ENCODE measurements around the gene EMILIN3. TPM values are rescaled to one million over a fixed set of nuclear protein-coding genes. Genes with fewer than 3 reads are reported as not detected.
A peak's percentile ranks its signal among the peaks of the same experiment; 100 is the strongest.

Gene EMILIN3
- total and polyA plus RNA-seq, 5 donors from 2014 or later, result not detected

DNA sequence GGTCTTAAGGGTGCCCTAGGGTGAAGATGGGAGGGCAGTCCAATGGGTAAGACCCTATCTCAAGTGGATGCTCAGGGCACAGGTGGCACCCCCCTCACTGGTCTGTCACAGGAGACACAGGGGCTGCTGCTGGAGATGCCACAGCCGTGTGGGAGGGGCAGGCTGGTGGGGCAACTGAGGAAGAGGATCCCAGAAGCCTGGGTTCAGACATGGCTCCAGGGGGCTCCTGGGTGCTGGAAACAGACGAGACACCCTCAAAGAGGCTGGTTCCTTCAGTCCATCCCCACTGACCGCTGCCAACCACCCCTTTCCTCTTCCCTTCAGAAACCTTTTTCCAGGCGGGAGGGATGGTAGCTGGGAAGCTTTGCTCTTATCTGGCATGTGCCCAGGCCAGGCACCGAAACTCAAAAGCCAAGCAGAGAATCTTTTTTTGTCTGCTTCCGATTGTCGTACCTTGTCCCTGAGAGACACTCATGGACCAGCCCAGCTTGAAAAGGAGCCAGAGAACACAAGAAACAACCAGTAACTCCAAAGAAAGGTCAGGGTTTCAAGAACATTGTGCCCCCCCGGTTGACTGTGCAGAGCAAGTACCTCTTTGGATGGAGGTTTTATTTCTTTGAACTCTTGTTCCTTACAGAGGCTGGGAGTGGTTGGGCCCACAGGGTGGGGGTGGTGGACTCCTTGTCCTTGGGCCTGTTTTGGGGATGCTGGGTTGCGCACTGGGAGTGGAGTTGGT lies 28.5 kb upstream of the EMILIN3 start:
- H3K27me3 Mint-ChIP-seq, result no peaks in the 10 kb centered on the region

DNA sequence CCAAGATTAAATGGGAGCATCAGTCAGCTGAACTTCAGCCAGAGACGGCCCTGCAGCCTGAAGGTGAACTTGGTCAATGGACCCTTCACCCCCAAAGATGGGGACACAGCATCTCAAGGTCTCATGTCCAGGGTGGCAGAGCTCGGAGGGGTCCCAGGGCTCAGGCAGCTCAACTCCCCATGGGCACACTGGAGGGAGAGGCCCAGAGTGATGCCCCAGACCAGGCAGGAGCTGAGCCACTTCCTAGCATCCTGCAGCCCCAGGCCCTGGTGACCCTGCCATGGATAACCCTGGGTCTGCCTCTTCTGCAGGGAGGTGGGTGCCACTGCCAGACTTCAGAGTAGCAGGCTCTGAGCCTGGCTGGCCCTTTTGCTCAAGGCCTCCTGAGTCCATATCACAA lies 27.5 kb upstream of the EMILIN3 start:
- H3K4me1 Mint-ChIP-seq, result peaks cover 0 to 3% (median 0%) of the 10 kb centered on the region in 4 donors
- Histone ChIP-seq H3K27ac (ENCODE audit: insufficient read depth, low read length, poor library complexity, severe bottlenecking) (no peak overlapping the region), H3K4me3 (ENCODE audit: low read depth, low read length) (no peak overlapping the region), H3K36me3 (ENCODE audit: control insufficient read depth, insufficient read depth, low read length) (no peaks in the 10 kb centered on the region), H3K9me3 (ENCODE audit: control insufficient read depth in 2 of 2, low read length in 2 of 2) (no peaks in the 10 kb centered on the region), H3K4me1 (ENCODE audit: control insufficient read depth, insufficient read depth, low read length, poor library complexity, severe bottlenecking) (no peaks in the 10 kb centered on the region), H3K27me3 (ENCODE audit: control insufficient read depth, insufficient read depth, low read length) (no peaks in the 10 kb centered on the region)
- DNase-seq (no peak), ATAC-seq (ENCODE audit: low read depth in 2 of 2) (no peak)
- no peaks in the 10 kb centered on the region for H3K27me3 Mint-ChIP-seq
- H3K9me3 Mint-ChIP-seq, result no peaks in the 10 kb centered on the region
- no peak overlapping the region for H3K4me3 Mint-ChIP-seq
- no peaks in the 10 kb centered on the region for H3K36me3 Mint-ChIP-seq
- H3K27ac Mint-ChIP-seq, result no peak overlapping the region

More for the DNA sequence above, 28.5 kb upstream of the EMILIN3 start:
- Mint-ChIP-seq H3K4me1 (peaks cover 0 to 3% (median 0%) of the 10 kb centered on the region in 4 donors), H3K27ac (peak overlapping the region in 1 of 3 donors; percentile 38), H3K4me3 (no peak overlapping the region), H3K36me3 (no peaks in the 10 kb centered on the region), H3K9me3 (no peaks in the 10 kb centered on the region)
- Histone ChIP-seq H3K4me3 (ENCODE audit: low read depth, low read length) (no peak overlapping the region), H3K4me1 (ENCODE audit: control insufficient read depth, insufficient read depth, low read length, poor library complexity, severe bottlenecking) (no peaks in the 10 kb centered on the region), H3K36me3 (ENCODE audit: control insufficient read depth, insufficient read depth, low read length) (no peaks in the 10 kb centered on the region), H3K27ac (ENCODE audit: insufficient read depth, low read length, poor library complexity, severe bottlenecking) (no peak overlapping the region), H3K27me3 (ENCODE audit: control insufficient read depth, insufficient read depth, low read length) (no peaks in the 10 kb centered on the region), H3K9me3 (ENCODE audit: control insufficient read depth in 2 of 2, low read length in 2 of 2) (no peaks in the 10 kb centered on the region)
- ATAC-seq (ENCODE audit: low read depth in 2 of 2), result no peak
- DNase-seq, result no peak

DNA sequence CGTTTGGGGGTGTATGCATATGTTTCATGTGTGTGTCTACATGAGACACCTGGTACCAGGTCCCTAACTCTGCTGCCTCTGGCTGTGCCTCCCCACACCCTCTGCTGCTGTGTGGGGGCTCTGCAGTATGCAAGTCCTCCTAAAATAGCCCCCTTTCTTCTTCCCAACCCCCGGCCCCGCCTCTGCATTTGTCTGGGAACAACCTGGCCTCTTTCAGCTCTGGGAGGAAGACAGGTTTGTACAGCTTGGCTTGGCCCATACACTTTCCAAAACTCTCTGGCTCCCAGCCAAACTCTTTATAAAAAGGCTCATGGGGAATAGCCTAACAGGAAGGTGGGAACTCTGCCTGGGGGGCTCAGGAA lies 27.1 kb upstream of the EMILIN3 start:
- Histone ChIP-seq H3K27me3 (ENCODE audit: control insufficient read depth, insufficient read depth, low read length) (no peaks in the 10 kb centered on the region), H3K4me1 (ENCODE audit: control insufficient read depth, insufficient read depth, low read length, poor library complexity, severe bottlenecking) (no peaks in the 10 kb centered on the region), H3K9me3 (ENCODE audit: control insufficient read depth in 2 of 2, low read length in 2 of 2) (no peaks in the 10 kb centered on the region), H3K27ac (ENCODE audit: insufficient read depth, low read length, poor library complexity, severe bottlenecking) (no peak overlapping the region), H3K4me3 (ENCODE audit: low read depth, low read length) (no peak overlapping the region), H3K36me3 (ENCODE audit: control insufficient read depth, insufficient read depth, low read length) (no peaks in the 10 kb centered on the region)
- Mint-ChIP-seq H3K9me3 (no peaks in the 10 kb centered on the region), H3K4me1 (peaks cover 0 to 3% (median 0%) of the 10 kb centered on the region in 4 donors), H3K4me3 (no peak overlapping the region), H3K27ac (no peak overlapping the region), H3K27me3 (no peaks in the 10 kb centered on the region), H3K36me3 (no peaks in the 10 kb centered on the region)
- ATAC-seq (ENCODE audit: low read depth in 2 of 2) (no peak), DNase-seq (no peak)

DNA sequence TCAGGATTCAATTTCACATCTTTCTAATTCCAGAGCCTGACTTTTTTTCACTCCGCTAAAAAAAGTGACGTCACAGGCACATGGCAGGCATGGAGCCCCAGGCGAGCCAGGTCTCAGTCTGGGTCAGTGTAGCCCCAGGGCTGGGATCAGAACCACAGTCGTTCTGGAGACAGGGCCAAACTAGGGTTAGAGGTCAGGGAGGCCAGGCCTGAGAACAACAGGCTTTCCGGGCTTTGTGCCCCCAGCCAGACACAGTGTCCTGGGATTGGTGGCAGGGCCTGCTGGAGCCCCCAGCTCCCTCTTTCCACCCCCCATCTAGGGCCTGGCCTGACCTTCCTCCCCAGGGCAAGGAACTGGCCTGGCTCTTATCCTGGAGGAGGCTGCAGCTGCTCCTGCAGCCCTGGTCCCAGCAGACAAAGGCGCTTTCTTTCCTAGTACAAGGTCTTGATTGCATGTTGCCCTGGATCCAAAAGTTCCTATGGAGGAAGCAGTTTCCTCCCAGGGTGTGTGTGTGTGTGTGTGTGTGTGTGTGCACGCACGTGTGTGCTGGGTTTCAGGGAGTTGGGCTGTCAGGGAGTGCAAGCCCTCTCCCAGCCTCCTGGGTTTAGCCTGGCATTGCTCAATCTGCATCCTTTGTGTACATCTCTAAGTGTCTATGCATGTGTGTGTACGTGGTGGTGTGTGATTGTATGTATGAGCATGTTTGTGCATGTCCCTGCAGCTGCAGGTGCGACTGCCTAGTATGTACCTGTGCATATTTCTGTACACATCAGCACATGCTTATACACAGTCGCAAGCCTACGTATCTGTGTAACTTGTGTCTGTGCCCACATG lies 26.5 kb upstream of the EMILIN3 start:
- Histone ChIP-seq H3K4me3 (ENCODE audit: low read depth, low read length) (no peak overlapping the region), H3K4me1 (ENCODE audit: control insufficient read depth, insufficient read depth, low read length, poor library complexity, severe bottlenecking) (no peaks in the 10 kb centered on the region), H3K9me3 (ENCODE audit: control insufficient read depth in 2 of 2, low read length in 2 of 2) (no peaks in the 10 kb centered on the region), H3K36me3 (ENCODE audit: control insufficient read depth, insufficient read depth, low read length) (no peaks in the 10 kb centered on the region), H3K27me3 (ENCODE audit: control insufficient read depth, insufficient read depth, low read length) (no peaks in the 10 kb centered on the region), H3K27ac (ENCODE audit: insufficient read depth, low read length, poor library complexity, severe bottlenecking) (no peak overlapping the region)
- H3K36me3 Mint-ChIP-seq, result no peaks in the 10 kb centered on the region
- ATAC-seq (ENCODE audit: low read depth in 2 of 2) (no peak), DNase-seq (no peak)
- no peak overlapping the region for H3K4me3 Mint-ChIP-seq
- H3K27ac Mint-ChIP-seq, result no peak overlapping the region
- H3K9me3 Mint-ChIP-seq, result no peaks in the 10 kb centered on the region
- H3K27me3 Mint-ChIP-seq, result no peaks in the 10 kb centered on the region
- H3K4me1 Mint-ChIP-seq, result peaks cover 0 to 3% (median 0%) of the 10 kb centered on the region in 4 donors

DNA sequence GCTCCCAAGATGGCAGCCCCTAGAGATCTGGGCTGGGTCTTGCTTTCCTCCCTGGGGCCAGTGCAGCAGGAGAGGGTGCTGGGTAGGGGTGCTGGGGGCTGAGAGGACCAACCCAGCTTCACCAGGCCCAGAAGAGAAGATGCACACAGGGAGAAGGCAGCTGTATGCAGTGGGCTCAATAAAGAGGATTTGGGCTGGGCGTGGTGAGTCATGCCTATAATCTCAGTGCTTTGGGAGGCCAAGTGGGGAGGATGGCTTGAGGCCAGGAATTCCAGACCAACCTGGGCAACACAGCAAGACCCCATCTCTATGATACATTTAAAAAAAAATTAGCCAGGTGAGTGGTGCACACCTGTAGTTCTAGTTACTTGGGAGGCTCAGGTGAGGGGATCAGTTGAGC lies 25.7 kb upstream of the EMILIN3 start:
- H3K4me1 ChIP-seq (ENCODE audit: control insufficient read depth, insufficient read depth, low read length, poor library complexity, severe bottlenecking), result no peaks in the 10 kb centered on the region
- no peak overlapping the region for H3K27ac ChIP-seq (ENCODE audit: insufficient read depth, low read length, poor library complexity, severe bottlenecking)
- no peak for ATAC-seq (ENCODE audit: low read depth in 2 of 2)
- Mint-ChIP-seq H3K9me3 (peaks cover 0 to 1% (median 0%) of the 10 kb centered on the region in 7 donors), H3K36me3 (no peaks in the 10 kb centered on the region), H3K27me3 (no peaks in the 10 kb centered on the region), H3K4me3 (no peak overlapping the region), H3K27ac (no peak overlapping the region), H3K4me1 (peaks cover 0 to 3% (median 0%) of the 10 kb centered on the region in 4 donors)
- H3K36me3 ChIP-seq (ENCODE audit: control insufficient read depth, insufficient read depth, low read length), result no peaks in the 10 kb centered on the region
- no peaks in the 10 kb centered on the region for H3K27me3 ChIP-seq (ENCODE audit: control insufficient read depth, insufficient read depth, low read length)
- H3K4me3 ChIP-seq (ENCODE audit: low read depth, low read length), result no peak overlapping the region
- no peaks in the 10 kb centered on the region for H3K9me3 ChIP-seq (ENCODE audit: control insufficient read depth in 2 of 2, low read length in 2 of 2)
- DNase-seq, result no peak

DNA sequence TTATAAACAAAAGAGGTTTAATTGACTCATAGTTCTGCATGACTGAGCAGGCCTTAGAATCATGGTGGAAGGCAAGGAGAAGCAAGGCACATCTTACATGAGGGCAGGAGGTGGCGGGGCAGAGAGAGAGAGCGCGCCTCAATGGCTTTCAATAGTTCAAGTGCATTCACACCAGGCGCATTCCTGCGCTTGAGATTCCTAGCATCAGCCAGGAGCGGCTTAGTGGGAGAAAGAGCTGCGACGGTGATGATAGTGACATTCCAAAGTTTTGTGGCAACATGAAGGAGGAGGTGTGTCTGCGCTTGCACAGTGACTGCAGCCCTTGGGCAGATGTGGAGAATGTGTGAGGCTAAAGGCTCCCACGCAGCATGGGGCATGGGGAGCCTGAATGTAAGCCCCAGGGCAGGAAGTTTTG lies 25.0 kb upstream of the EMILIN3 start:
- ATAC-seq (ENCODE audit: low read depth in 2 of 2) (no peak), DNase-seq (no peak)
- H3K9me3 ChIP-seq (ENCODE audit: control insufficient read depth in 2 of 2, low read length in 2 of 2), result no peaks in the 10 kb centered on the region
- no peaks in the 10 kb centered on the region for H3K36me3 Mint-ChIP-seq
- no peak overlapping the region for H3K27ac ChIP-seq (ENCODE audit: insufficient read depth, low read length, poor library complexity, severe bottlenecking)
- no peaks in the 10 kb centered on the region for H3K27me3 Mint-ChIP-seq
- H3K4me3 ChIP-seq (ENCODE audit: low read depth, low read length), result no peak overlapping the region
- peak overlapping the region in 1 of 3 donors; percentile 20 for H3K27ac Mint-ChIP-seq
- H3K36me3 ChIP-seq (ENCODE audit: control insufficient read depth, insufficient read depth, low read length), result no peaks in the 10 kb centered on the region
- H3K4me1 ChIP-seq (ENCODE audit: control insufficient read depth, insufficient read depth, low read length, poor library complexity, severe bottlenecking), result no peaks in the 10 kb centered on the region
- no peaks in the 10 kb centered on the region for H3K27me3 ChIP-seq (ENCODE audit: control insufficient read depth, insufficient read depth, low read length)
- peaks cover 0 to 3% (median 0%) of the 10 kb centered on the region in 4 donors for H3K4me1 Mint-ChIP-seq
- H3K9me3 Mint-ChIP-seq, result peaks cover 0 to 1% (median 0%) of the 10 kb centered on the region in 7 donors
- no peak overlapping the region for H3K4me3 Mint-ChIP-seq

DNA sequence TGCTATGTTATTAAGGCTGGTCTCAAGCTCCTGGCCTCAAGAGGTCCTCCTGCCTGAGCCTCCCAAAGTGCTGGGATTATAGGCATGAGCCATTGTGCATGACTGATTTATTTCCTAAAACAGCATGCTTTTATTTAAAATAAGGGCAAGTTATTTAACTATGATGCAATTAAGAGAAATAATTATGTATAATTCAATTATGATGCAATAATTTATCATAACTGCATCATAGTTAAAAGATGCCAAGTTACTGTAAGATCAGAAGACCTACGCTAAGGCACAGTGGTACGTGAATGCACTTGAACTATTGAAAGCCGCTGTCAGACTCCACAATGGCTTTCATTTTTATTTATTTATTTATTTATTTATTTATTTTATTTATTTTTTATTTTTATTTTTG lies 24.3 kb upstream of the EMILIN3 start:
- Mint-ChIP-seq H3K27ac (no peak overlapping the region), H3K4me1 (no peaks in the 10 kb centered on the region), H3K4me3 (no peak overlapping the region), H3K9me3 (peaks cover 0 to 1% (median 0%) of the 10 kb centered on the region in 7 donors), H3K27me3 (no peaks in the 10 kb centered on the region), H3K36me3 (no peaks in the 10 kb centered on the region)
- Histone ChIP-seq H3K36me3 (ENCODE audit: control insufficient read depth, insufficient read depth, low read length) (no peaks in the 10 kb centered on the region), H3K4me1 (ENCODE audit: control insufficient read depth, insufficient read depth, low read length, poor library complexity, severe bottlenecking) (no peaks in the 10 kb centered on the region), H3K4me3 (ENCODE audit: low read depth, low read length) (no peak overlapping the region), H3K27me3 (ENCODE audit: control insufficient read depth, insufficient read depth, low read length) (no peaks in the 10 kb centered on the region), H3K9me3 (ENCODE audit: control insufficient read depth in 2 of 2, low read length in 2 of 2) (no peaks in the 10 kb centered on the region), H3K27ac (ENCODE audit: insufficient read depth, low read length, poor library complexity, severe bottlenecking) (no peak overlapping the region)
- ATAC-seq (ENCODE audit: low read depth in 2 of 2) (no peak), DNase-seq (no peak)

All from CD4-positive, CD25-positive, alpha-beta regulatory T cell (primary cell).